Measurements from ENCODE around the gene CPHXL. TPM values are rescaled to one million over a fixed set of nuclear protein-coding genes. Genes with fewer than 3 reads are reported as not detected.

The CPHXL gene
- not detected in 5 replicates for total RNA-seq (2022; extraction: Qiagen RNA extraction)

GRCh38 chr16:75726390-75726789, at the start of gene CPHXL:
Gene CPHXL, minus strand, starts transcription at chr16:75726490. Its CDS starts 48 bp downstream, at chr16:75726442.

DNA sequence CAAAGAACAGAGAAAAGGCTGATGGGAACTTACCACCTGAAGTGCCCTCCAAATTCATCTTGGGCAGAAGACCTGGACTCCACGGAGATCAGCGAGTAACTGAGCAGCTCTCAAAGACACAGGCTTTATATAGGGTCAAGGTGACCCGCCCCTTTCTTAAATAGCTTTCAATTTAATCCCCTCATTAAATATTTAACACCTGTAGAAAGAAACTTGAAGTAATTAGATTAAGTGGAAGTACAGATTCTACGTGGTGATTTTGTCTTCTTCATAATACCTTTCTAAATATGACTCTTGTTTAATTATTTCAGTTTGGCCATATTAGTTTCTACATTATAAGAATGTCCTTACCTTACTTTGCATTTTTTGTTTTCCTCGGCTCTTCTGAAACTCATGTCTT, 24.9 kb downstream of the CPHXL start, which contains the start of gene DUXB:
DUXB (minus strand) TSS at position 101 of the 400 bp plus-strand sequence; CDS start at position 58, 43 bp downstream.

GRCh38 chr16:75676909-75677308, 49.4 kb downstream of the CPHXL start, which contains the start of gene CPHXL2:
Gene CPHXL2, minus strand, starts transcription at chr16:75677009. Its CDS starts 10 bp downstream, at chr16:75676999.

Other genes starting within 250 kb of the CPHXL start
- gene CHST6, start 231.0 kb downstream of the CPHXL start, total RNA-seq (2022; extraction: Qiagen RNA extraction) = 0.10 to 0.15 TPM (median 0.13 TPM) in 5 replicates
- gene CHST5, start 190.4 kb downstream of the CPHXL start, total RNA-seq (2022; extraction: Qiagen RNA extraction) = 0.03 to 0.31 TPM (median 0.07 TPM) in 5 replicates
- gene TMEM231, start 170.2 kb downstream of the CPHXL start, total RNA-seq (2022; extraction: Qiagen RNA extraction) = 7.8 to 10.3 TPM (median 9.2 TPM) in 5 replicates
- gene GABARAPL2, start 160.1 kb downstream of the CPHXL start, total RNA-seq (2022; extraction: Qiagen RNA extraction) = 91.0 to 96.0 TPM (median 92.3 TPM) in 5 replicates
- 29.3 to 40.0 TPM (median 37.3 TPM) in 5 replicates for gene ADAT1, start 103.2 kb downstream of the CPHXL start, total RNA-seq (2022; extraction: Qiagen RNA extraction)
- gene KARS1, start 78.8 kb downstream of the CPHXL start, total RNA-seq (2022; extraction: Qiagen RNA extraction) = 164 to 178 TPM (median 166 TPM) in 5 replicates
- 39.3 to 46.3 TPM (median 45.2 TPM) in 5 replicates for gene TERF2IP, start 78.7 kb downstream of the CPHXL start, total RNA-seq (2022; extraction: Qiagen RNA extraction)
- not detected in 5 replicates for gene CPHXL2, start 49.5 kb downstream of the CPHXL start, total RNA-seq (2022; extraction: Qiagen RNA extraction)
- gene DUXB, start 25.0 kb downstream of the CPHXL start, total RNA-seq (2022; extraction: Qiagen RNA extraction) = not detected in 5 replicates